GM21447 (cell line): ENCODE data around the gene LRRC8C.
A peak's percentile ranks its signal among the peaks of the same experiment; 100 is the strongest.

Source experiments
- ATAC-seq: cut with Tn5 transposase; IDR thresholded peaks from one replicate; pipeline ENCODE4 v1.9.1; 2021; ENCODE audit not compliant: unreplicated experiment

The LRRC8C gene

DNA sequence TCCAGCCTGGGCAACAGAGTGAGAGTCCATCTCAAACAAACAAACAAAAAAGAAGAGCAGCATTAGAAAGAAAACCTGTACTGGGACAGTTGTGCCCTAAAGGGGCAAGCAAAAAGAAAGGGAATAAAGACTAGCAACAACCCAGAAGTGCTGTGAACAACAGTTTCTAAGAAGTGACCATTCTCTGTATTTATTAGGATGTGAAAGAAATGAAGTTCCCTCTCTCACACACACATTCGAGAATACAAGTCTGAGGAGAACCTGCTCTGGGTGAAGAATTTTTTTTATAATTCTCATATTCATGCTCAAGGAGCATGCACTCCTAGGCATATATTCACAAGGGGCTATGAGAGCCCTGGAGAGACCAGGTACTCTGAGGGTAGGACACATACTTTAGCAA is 128.4 kb downstream of the LRRC8C start:
- ATAC-seq: no peak

DNA sequence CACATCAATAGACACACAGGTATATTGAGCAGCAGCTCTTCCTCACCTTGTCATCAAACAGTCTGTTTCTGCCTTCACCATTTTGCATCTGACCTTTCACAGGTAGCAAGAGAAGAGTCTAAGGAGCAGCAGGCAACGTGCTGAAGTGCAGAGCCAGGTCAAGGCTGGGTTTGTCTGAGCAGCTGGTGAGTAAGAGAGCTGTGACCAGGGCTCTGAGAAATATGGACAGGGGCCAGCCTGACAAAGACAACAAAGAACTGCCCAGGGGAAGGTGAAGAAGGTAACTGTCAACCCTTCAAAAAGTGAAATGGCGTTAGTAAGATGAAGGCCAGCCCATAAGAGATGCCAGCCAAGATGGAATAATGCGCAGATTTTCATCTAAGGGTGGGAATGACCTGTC is 129.0 kb downstream of the LRRC8C start:
- no peak for ATAC-seq

DNA sequence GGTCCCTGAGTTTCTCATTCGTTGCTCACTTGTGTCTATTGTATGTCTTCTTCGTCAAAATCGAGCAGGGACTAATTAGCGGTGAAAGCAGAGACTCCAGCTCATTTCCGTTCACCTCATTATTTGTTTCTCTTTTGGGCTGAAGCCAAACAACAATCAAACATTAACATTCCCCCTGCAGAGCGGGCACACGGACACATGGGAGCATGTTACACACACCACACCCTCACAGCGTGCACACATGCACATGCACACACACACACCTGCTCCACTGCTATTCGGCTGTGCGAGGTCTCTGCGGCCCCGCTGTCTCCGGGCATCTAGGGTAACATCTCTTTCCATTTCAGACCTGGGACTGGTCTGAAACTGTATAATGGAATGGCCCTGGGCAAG is 129.5 kb downstream of the LRRC8C start:
- ATAC-seq: peak; percentile 23

DNA sequence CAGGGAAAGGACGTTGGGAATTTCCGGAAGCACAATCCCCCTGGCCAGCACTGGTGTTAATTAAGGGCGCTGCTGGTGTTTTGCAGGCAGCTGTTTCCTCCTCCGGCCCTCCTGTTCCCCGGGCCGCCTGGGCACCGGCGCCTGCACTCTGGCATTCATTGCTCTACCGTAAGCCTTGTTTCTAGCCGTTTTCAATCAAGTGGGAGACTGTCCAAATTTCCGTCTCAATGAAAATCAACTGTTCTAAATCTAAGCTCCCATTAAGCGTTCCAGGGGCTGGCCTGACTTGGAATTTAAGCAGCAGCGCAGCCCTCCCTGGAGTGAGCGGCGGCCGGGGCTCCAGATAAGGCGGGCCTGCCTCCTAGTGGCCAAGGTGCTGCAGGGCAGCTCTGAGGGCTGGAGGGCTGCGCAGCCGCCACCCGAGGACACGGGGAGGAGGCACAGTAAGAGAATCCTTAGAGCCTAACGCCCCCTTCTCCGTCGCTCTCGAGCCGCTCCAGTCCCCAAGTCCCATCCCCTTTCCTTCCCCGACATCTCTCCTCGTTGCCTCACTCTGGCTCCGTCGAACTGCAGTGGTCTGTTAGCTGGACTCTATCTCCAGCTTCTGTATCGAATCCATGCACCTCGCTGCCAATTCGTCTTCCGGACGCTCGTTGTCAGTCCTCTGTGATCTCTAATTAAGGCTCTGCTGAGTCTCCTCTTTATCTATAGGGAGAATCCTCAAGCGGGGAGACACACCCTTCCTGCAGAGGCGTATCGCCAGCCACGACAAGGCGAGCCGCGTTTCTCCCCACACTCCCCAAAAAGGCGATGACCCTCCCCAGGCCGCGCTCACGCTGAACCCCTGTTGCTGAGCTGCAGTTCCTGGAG is 130.1 kb downstream of the LRRC8C start:
- ATAC-seq: peak; percentile 97

DNA sequence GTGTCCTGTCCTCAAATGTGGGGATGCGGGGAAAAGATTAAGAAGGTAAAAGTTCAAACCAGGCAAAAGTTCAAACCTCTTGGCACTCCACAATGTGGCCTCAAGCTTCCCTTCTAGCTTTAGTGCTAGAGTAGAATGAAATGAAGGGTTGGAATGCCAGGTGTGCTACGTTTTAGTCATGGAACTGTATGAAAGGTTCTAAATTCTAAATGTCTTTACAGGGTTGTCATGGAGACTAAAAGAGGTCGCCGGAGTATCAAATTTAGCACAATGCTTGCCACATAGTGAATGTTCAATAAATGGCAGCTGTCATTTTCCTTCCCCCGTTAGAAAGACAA is 130.7 kb downstream of the LRRC8C start:
- no peak for ATAC-seq

DNA sequence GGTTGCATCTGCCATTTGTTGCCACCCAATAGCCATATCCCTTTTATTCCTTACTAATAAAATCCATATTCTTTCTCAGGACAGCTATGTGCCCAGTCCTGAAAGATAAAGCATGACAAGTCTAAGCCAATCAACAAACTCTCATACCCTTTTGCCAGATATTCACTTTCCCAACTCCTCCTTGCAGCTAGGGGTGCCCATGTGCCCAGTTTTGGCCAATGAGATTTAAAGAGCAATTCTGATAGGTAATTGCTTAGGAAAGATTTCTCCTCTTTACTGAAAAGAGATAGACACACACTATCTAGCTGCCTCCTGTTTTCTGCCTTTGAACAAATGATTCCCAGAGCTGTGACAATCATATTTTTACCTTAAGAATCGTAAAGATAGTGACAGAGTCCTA is 132.9 kb downstream of the LRRC8C start:
- ATAC-seq: no peak

DNA sequence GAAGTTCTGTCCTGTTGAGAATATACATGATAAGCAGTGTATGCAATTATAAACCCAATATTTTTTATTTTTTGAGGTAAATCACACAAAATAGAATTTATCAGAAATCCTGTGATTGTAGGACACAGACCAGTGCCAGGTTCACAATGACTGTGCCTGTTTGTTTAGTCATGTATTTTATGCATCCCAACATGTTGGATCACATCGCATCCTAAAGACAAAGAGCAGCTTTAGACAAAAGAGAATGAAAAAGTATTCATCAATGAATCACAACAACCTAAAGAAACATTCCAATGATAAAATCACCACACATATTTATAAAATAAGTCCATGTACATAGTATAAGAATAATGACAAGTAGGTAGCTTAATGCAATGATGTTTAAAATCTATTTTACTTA is 134.7 kb downstream of the LRRC8C start:
- ATAC-seq: no peak
